ENCODE data around the gene PHF11.

PHF11 gene

DNA sequence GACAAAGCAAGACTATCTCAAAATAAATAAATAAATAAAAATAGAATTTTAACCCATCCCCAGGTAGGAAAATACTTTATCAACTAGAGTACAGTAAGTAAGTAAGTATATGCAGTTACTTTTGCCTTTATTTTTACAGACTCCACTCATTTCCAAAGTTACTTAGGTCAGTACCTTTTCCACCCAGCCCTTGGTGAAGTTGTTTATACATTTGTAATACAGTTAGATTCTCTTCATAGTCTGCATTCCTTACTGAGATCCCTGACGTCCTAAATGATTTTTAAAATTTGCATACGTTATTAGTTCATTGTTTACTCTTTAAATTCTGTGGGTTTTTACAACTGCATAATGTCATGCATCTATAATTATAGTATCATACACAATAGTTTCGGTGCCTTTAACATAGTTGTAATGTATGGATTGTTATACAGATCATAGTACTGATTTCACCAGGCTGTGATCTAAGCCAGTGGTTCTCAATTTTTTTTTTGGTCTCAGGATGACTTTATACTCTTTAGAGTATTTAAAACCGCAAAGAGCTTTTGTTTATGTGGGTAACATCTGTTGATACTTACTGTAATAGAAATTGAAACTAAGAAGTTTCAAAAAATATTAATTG is 41.3 kb upstream of the PHF11 start:
- no peak for TF ChIP-seq CTCF (conservative IDR thresholded peaks at IDR 0.05; ENCODE audit: control insufficient read depth, insufficient read depth, low read depth, low read length)
- no peak overlapping the region for H3K4me3 ChIP-seq (ENCODE audit: control insufficient read depth, low read depth, low read length)
- DNase-seq (ENCODE audit: low read depth), result peak; percentile 55

- no peak for DNase-seq (ENCODE audit: low read depth)
- no peak overlapping the region for H3K4me3 ChIP-seq (ENCODE audit: control insufficient read depth, low read depth, low read length)
- TF ChIP-seq CTCF (conservative IDR thresholded peaks at IDR 0.05; ENCODE audit: control insufficient read depth, insufficient read depth, low read depth, low read length), result no peak
Observed at GRCh38 chr13:49455007-49455398, 40.8 kb upstream of the PHF11 start.

GRCh38 chr13:49456156-49456555 is 39.6 kb upstream of the PHF11 start:
- no peak for TF ChIP-seq CTCF (conservative IDR thresholded peaks at IDR 0.05; ENCODE audit: control insufficient read depth, insufficient read depth, low read depth, low read length)
- no peak overlapping the region for H3K4me3 ChIP-seq (ENCODE audit: control insufficient read depth, low read depth, low read length)
- peak; percentile 18 for DNase-seq (ENCODE audit: low read depth)

DNA sequence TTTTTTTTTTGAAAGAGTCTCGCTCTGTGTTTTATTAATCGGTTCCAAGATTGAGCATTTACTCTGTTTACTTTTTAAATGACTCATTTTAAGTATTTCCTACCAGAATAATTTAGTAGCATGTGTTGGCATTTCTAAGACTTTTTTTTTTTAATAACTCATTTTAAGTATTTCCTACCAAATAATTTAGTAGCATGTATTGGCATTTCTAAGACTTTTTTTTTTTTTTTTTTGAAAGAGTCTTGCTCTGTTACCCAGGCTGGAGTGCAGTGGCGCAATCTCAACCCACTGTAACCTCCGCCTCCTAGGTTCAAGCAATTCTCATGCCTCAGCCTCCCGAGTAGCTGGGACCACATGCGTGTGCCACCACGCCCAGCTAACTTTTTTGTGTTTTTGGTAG is 38.5 kb upstream of the PHF11 start:
- peak; percentile 60 for DNase-seq (ENCODE audit: low read depth)
- no peak for TF ChIP-seq CTCF (conservative IDR thresholded peaks at IDR 0.05; ENCODE audit: control insufficient read depth, insufficient read depth, low read depth, low read length)
- H3K4me3 ChIP-seq (ENCODE audit: control insufficient read depth, low read depth, low read length), result no peak overlapping the region

- H3K4me3 ChIP-seq (ENCODE audit: control insufficient read depth, low read depth, low read length), result no peak overlapping the region
- DNase-seq (ENCODE audit: low read depth), result no peak
- no peak for TF ChIP-seq CTCF (conservative IDR thresholded peaks at IDR 0.05; ENCODE audit: control insufficient read depth, insufficient read depth, low read depth, low read length)
Observed at GRCh38 chr13:49459580-49459979, 36.2 kb upstream of the PHF11 start.

DNA sequence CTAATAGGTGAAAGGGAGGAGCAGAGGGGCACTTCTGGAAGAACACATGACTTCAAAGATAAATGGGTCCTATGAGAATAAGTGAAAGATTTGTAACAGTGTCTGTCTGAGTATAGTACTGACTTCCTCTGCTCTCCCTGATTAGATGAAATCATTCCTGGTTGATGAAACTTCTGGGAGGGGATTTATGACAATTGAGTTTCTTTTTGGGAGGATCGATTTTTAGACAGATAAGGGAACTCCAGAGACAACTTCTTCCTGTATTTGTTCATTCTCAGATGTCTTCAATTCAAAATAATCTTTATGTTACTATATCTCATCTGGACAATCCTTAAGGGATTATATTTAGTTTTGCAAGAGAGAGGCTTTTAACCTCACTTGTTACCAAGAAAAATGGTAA is 31.7 kb upstream of the PHF11 start:
- H3K4me3 ChIP-seq (ENCODE audit: control insufficient read depth, low read depth, low read length), result no peak overlapping the region
- DNase-seq (ENCODE audit: low read depth), result no peak
- no peak for TF ChIP-seq CTCF (conservative IDR thresholded peaks at IDR 0.05; ENCODE audit: control insufficient read depth, insufficient read depth, low read depth, low read length)
